ENCODE data around the gene SCN1A. TPM values are rescaled to one million over a fixed set of nuclear protein-coding genes. Genes with fewer than 3 reads are reported as not detected.

Gene SCN1A
- total and polyA plus RNA-seq, 2 of the 8 experiments (the other 6 are each of a cell fraction or from before 2014, with no cell fraction given), result 0.18 to 1.9 TPM

DNA sequence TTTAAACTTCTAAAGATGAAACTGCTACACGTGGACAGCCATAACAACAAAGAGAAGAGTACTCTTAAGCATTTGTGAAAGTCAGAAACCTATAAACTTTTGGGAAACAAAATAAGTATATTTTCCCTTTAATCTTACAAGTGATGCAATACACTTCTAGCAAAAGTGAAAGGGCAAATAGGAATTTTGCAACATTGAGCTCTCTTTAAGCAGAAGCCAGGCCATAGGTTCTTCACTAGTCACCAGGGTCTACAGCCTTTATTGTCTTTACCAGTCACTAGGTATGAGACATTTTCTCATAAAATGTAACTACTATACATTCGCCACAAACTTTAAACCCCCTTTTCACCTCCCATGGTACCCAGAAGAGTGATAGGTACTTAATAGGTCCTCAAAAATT lies 37.5 kb downstream of the SCN1A start (continued):
- TF ChIP-seq SUZ12 (IDR thresholded peaks at IDR 0.05; ENCODE audit: low read length) (no peak), JUN (IDR thresholded peaks at IDR 0.05; ENCODE audit: low read depth, low read length) (no peak), SP2 (IDR thresholded peaks at IDR 0.05; ENCODE audit: low read length) (no peak)
